Left lung (tissue), 10 donors: Measurements from ENCODE around the gene PNKD. TPM values are rescaled to one million over a fixed set of nuclear protein-coding genes. Genes with fewer than 3 reads are reported as not detected.

Source experiments
- ATAC-seq: fragments of 200-7000 bp; cut with Tn5 transposase; one replicate; pipeline ENCODE4 v1.9.1; 2020; ENCODE audit warnings: moderate library complexity
- DNase-seq, 4 donors: peaks; one replicate each; pipeline ENCODE4 v3.0.0-alpha.2; 2013 to 2020
- H3K27ac ChIP-seq, 2 donors: fragments of 200-600 bp; sonication (generic) in 1 of 2; one replicate each; pipeline versions ENCODE4 v1.5.0 to v1.8.0; 2020 to 2021
- H3K27me3 ChIP-seq, 2 donors: fragments of 200-600 bp; sonication (generic) in 1 of 2; one replicate each; pipeline versions ENCODE4 v1.5.0 to v1.8.0; 2020 to 2021
- H3K36me3 ChIP-seq, 2 donors: fragments of 200-600 bp; sonication (generic) in 1 of 2; one replicate each; pipeline versions ENCODE4 v1.5.0 to v1.8.0; 2020 to 2021
- H3K4me1 ChIP-seq, 2 donors: fragments of 200-600 bp; one replicate each; pipeline ENCODE4 v1.8.0; 2021
- H3K4me3 ChIP-seq, 2 donors: fragments of 200-600 bp; sonication (generic) in 1 of 2; one replicate each; pipeline versions ENCODE4 v1.5.0 to v1.8.0; 2020 to 2021; ENCODE audit warnings: mild to moderate bottlenecking in 1 of 2
- H3K9me3 ChIP-seq, 2 donors: fragments of 200-600 bp; sonication (generic) in 1 of 2; one replicate each; pipeline versions ENCODE4 v1.5.0 to v1.8.0; 2020 to 2021
- CTCF ChIP-seq, 2 donors: fragments of 200-600 bp; sonication (generic) in 1 of 2; IDR thresholded peaks; one replicate each; pipeline versions ENCODE4 v1.5.0 to v1.8.0; 2021; ENCODE audit warnings: antibody characterized with exemption in 2 of 2
- intact Hi-C, 2 donors: fragments of 100-400 bp; cut with DNase I; formaldehyde crosslinking; loops; one replicate each; pipeline versions ENCODE4 v1.11.2 to v1.14.2; 2022
- polyA plus RNA-seq, 6 donors: library from polyadenylated mRNA; unstranded; fragments of 120-200 nt; gene quantifications; one replicate each; pipeline ENCODE4 v1.2.1, GENCODE V29; 2013; ENCODE audit not compliant: insufficient read length in 6 of 6
- total RNA-seq, 2 donors: library from RNA; stranded (reverse); fragmentation: NEBNext Ultra II Directional; extraction: Animal tissue kit (Norgen Biotek cat#: 25700); gene quantifications; one replicate each; pipeline ENCODE4 v1.2.1, GENCODE V29; 2021
- donor health status: DM: no; HTN: yes; CAD: no.
- donor health status: DM: no; HTN: no; CAD: no.

The PNKD gene
- total and polyA plus RNA-seq, 8 donors, result 58.2 to 96.8 (median 62.4) TPM

DNA sequence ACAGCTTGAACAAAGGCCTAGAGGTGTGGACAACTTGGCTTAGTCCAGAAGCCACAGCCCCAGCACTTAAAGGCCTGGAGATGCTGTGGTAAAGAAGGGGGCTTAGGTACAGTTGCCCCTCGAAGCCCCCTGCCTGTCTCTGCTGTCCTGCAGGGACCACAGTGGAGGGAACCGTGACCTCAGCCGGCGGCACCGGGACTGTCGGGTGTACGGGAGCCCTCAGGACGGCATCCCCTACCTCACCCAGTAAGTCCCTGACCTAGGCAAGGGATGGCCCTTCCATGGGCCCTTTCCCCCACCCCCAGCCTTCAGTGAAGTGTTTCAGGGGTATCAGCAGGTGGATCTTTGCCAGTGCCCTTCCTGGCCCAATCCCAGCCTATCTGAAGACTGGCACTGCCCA lies 71.1 kb downstream of the PNKD start:
- no peaks in the 10 kb centered on the region for H3K4me1 ChIP-seq
- no peak for ATAC-seq
- no peak overlapping the region for H3K27ac ChIP-seq
- no peak for TF ChIP-seq CTCF (IDR thresholded peaks at IDR 0.05)
- no peaks in the 10 kb centered on the region for H3K27me3 ChIP-seq
- intact Hi-C loops, result no loop called here
- no peak overlapping the region for H3K4me3 ChIP-seq
- no peaks in the 10 kb centered on the region for H3K9me3 ChIP-seq
- DNase-seq, result no peak
- H3K36me3 ChIP-seq, result peaks cover 0 to 75% of the 10 kb centered on the region in 2 donors

GRCh38 chr2:218342837-218343236 lies 72.5 kb downstream of the PNKD start:
- Histone ChIP-seq H3K27me3 (no peaks in the 10 kb centered on the region), H3K4me3 (no peak overlapping the region), H3K9me3 (no peaks in the 10 kb centered on the region), H3K27ac (no peak overlapping the region), H3K36me3 (peaks cover 0 to 78% of the 10 kb centered on the region in 2 donors), H3K4me1 (no peaks in the 10 kb centered on the region)
- no peak for DNase-seq
- intact Hi-C loops, result no loop called here
- no peak for ATAC-seq
- TF ChIP-seq CTCF (IDR thresholded peaks at IDR 0.05), result no peak

GRCh38 chr2:218343591-218343990 lies 73.3 kb downstream of the PNKD start:
- Histone ChIP-seq H3K4me3 (no peak overlapping the region), H3K36me3 (peaks cover 0 to 78% of the 10 kb centered on the region in 2 donors), H3K4me1 (no peaks in the 10 kb centered on the region), H3K27ac (no peak overlapping the region), H3K9me3 (no peaks in the 10 kb centered on the region), H3K27me3 (no peaks in the 10 kb centered on the region)
- no peak for TF ChIP-seq CTCF (IDR thresholded peaks at IDR 0.05)
- intact Hi-C loops, result no loop called here
- DNase-seq, result no peak
- no peak for ATAC-seq

DNA sequence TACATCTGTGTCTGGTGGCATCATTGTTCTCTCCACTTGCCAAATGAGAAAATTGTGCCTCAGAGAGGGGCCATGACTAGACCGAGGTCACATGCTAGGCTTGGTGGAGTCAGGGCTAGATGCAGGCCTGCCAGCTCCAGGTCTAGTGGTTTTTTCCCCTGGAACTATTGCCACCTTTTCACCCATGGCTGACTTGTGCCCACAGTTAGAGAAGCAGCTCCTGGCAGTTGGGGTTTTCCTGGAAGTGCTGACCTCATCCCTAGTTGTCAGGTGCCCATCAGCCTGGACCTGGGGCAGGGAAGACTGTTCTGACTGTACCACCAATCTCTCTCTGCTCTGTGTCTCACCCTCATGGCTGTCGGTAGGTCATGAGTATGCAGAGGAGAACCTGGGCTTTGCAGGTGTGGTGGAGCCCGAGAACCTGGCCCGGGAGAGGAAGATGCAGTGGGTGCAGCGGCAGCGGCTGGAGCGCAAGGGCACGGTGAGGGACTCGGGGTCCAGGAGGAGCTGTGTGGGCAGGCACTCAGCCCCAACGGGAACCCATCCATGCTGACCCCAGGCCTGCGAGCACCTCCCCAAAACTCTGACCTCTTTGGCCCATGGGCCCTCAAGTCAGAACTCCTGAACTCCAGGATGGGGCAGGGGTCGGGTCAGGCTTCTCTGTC lies 73.9 kb downstream of the PNKD start:
- Histone ChIP-seq H3K36me3 (peaks cover 0 to 73% of the 10 kb centered on the region in 2 donors), H3K9me3 (no peaks in the 10 kb centered on the region), H3K27me3 (no peaks in the 10 kb centered on the region), H3K27ac (no peak overlapping the region), H3K4me3 (no peak overlapping the region), H3K4me1 (no peaks in the 10 kb centered on the region)
- ATAC-seq (no peak), DNase-seq (no peak)
- intact Hi-C loops, result no loop called here
- no peak for TF ChIP-seq CTCF (IDR thresholded peaks at IDR 0.05)

DNA sequence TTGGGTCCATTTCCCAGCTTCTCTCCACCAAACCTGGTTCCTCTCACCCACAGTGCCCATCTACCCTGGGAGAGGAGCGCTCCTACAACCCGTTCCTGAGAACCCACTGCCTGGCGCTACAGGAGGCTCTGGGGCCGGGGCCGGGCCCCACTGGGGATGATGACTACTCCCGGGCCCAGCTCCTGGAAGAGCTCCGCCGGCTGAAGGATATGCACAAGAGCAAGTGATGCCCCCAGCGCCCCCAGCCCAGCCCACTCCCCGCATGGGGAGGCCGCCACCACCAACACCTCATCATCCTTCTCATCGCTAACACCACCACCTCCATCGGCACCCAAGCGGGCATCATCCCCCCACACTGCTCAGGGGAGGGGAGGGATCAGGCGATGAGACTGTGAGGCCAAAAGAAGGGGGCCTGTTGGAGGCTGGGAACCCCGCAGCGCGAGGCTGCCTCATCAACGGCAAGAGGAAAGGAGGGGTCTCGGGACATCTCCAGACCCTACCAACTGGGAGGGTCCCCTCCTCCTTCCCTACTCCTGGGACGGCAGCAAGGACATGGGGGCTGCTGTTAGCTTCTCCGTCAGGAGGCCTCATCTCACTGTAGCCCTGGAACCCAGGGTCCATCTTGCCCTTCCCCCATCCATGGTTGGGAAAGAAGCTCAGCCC lies 74.6 kb downstream of the PNKD start:
- no peaks in the 10 kb centered on the region for H3K9me3 ChIP-seq
- intact Hi-C loops, result no loop called here
- TF ChIP-seq CTCF (IDR thresholded peaks at IDR 0.05), result no peak
- H3K27me3 ChIP-seq, result no peaks in the 10 kb centered on the region
- no peak overlapping the region for H3K27ac ChIP-seq
- ATAC-seq (no peak), DNase-seq (no peak)
- H3K4me3 ChIP-seq, result no peak overlapping the region
- peaks cover 0 to 66% of the 10 kb centered on the region in 2 donors for H3K36me3 ChIP-seq
- no peaks in the 10 kb centered on the region for H3K4me1 ChIP-seq
